H1 (cell line): Measurements from ENCODE around the gene FAF2. TPM values are rescaled to one million over a fixed set of nuclear protein-coding genes. Genes with fewer than 3 reads are reported as not detected.

Experiments
- CTCF ChIA-PET: fragments of 300-600 bp; sonication (Branson Sonifier 250); formaldehyde crosslinking; loops from one replicate; lab custom pipeline; 2021; ENCODE audit not compliant: partially characterized antibody; lab: Charles Lee
- POLR2A ChIA-PET: fragments of 300-600 bp; sonication (Branson Sonifier 250); formaldehyde crosslinking; loops from one replicate; lab custom pipeline; 2021; ENCODE audit warnings: inconsistent platforms; ENCODE audit not compliant: partially characterized antibody; lab: Charles Lee
- DNase-seq, 2 experiments: peaks; one replicate each; pipeline versions ENCODE4 v3.0.0 to v3.0.0-alpha.2; 2010 to 2022; ENCODE audit warnings: low spot score in 2 of 2, low read depth in 1 of 2, mixed read lengths in 1 of 2
- FAIRE-seq: peaks from 2 replicates; lab custom pipeline; 2011; peaks lifted over from hg19 to GRCh38; lab: Jason Lieb, UNC
- H2AFZ ChIP-seq: 2 replicates; pipeline ENCODE4 v1.8.1; 2012; ENCODE audit warnings: low read length, inconsistent platforms
- H2AK5ac ChIP-seq: 2 replicates; pipeline ENCODE4 v1.6.1; 2013; ENCODE audit warnings: low read depth, low read length
- H2BK120ac ChIP-seq: replicated peaks from 2 replicates; pipeline ENCODE3; 2013; ENCODE audit warnings: low read depth, low read length, inconsistent platforms
- H2BK12ac ChIP-seq: 2 replicates; pipeline ENCODE4 v1.6.1; 2013; ENCODE audit warnings: low read depth, low read length
- H2BK15ac ChIP-seq: 2 replicates; pipeline ENCODE4 v1.6.1; 2013; ENCODE audit warnings: low read length
- H2BK20ac ChIP-seq: 2 replicates; pipeline ENCODE4 v1.6.1; 2013; ENCODE audit warnings: low read length
- H2BK5ac ChIP-seq: 2 replicates; pipeline ENCODE4 v1.6.1; 2013; ENCODE audit warnings: low read depth, low read length
- H3K14ac ChIP-seq: 2 replicates; pipeline ENCODE4 v1.6.1; 2013; ENCODE audit warnings: inconsistent platforms; ENCODE audit not compliant: insufficient read length
- H3K18ac ChIP-seq: 2 replicates; pipeline ENCODE4 v1.6.1; 2013; ENCODE audit warnings: low read length; ENCODE audit errors: extremely low read depth
- H3K23ac ChIP-seq: 2 replicates; pipeline ENCODE4 v1.6.1; 2013; ENCODE audit warnings: inconsistent platforms; ENCODE audit not compliant: insufficient read length
- H3K23me2 ChIP-seq: 2 replicates; pipeline ENCODE4 v1.6.1; 2013; ENCODE audit warnings: low read depth, low read length
- H3K27ac ChIP-seq: 2 replicates; pipeline ENCODE4 v1.6.1; 2011; ENCODE audit warnings: low read depth, low read length, inconsistent platforms
- H3K27me3 ChIP-seq, 4 experiments: replicated peaks in 1 of 4; 1 replicate in 1 of 4; 2 replicates in 3 of 4; pipeline versions ENCODE4 v1.6.1 to v1.8.1; 2011 to 2013; ENCODE audit warnings: low read length in 3 of 4, mild to moderate bottlenecking in 3 of 4, inconsistent platforms in 2 of 4, mixed read lengths in 2 of 4, moderate library complexity in 1 of 4; ENCODE audit not compliant: control insufficient read depth in 3 of 4, insufficient read depth in 3 of 4; ENCODE audit errors: extremely low read depth in 1 of 4
- H3K36me3 ChIP-seq, 4 experiments: 2 replicates each; pipeline versions ENCODE4 v1.6.1 to v1.8.1; 2011 to 2013; ENCODE audit warnings: mild to moderate bottlenecking in 4 of 4, low read length in 3 of 4, moderate library complexity in 2 of 4, control low read depth in 1 of 4, inconsistent platforms in 1 of 4; ENCODE audit not compliant: insufficient read depth in 4 of 4, control insufficient read depth in 2 of 4
- H3K4ac ChIP-seq: replicated peaks from 2 replicates; pipeline ENCODE3; 2013; ENCODE audit warnings: low read length, low read depth, mixed read lengths, inconsistent platforms; ENCODE audit not compliant: insufficient read length
- H3K4me1 ChIP-seq, 4 experiments: replicated peaks in 1 of 4; 1 replicate in 1 of 4; 2 replicates in 3 of 4; pipeline versions ENCODE4 v1.6.1 to v1.8.1; 2011 to 2013; ENCODE audit warnings: low read length in 3 of 4, inconsistent platforms in 2 of 4, mixed read lengths in 1 of 4; ENCODE audit not compliant: insufficient read depth in 4 of 4, control insufficient read depth in 3 of 4
- H3K4me2 ChIP-seq, 2 experiments: 2 replicates each; pipeline versions ENCODE4 v1.6.1 to v1.8.1; 2011 to 2013; ENCODE audit warnings: low read depth in 2 of 2, low read length in 2 of 2, control low read depth in 1 of 2, inconsistent platforms in 1 of 2, mild to moderate bottlenecking in 1 of 2; ENCODE audit not compliant: insufficient read depth in 1 of 2
- H3K4me3 ChIP-seq, 4 experiments: fragments of 200-600, 300-600 bp in 1 of 4; sonication (generic), shearing (Covaris generic), sonication (Bioruptor Twin) in 1 of 4; 2 replicates each; pipeline versions ENCODE4 v1.5.1 to v1.8.1; 2011 to 2016; ENCODE audit warnings: low read length in 4 of 4, low read depth in 3 of 4, control low read depth in 2 of 4, inconsistent platforms in 2 of 4, mild to moderate bottlenecking in 2 of 4, mixed read lengths in 1 of 4, moderate library complexity in 1 of 4; ENCODE audit not compliant: insufficient read depth in 2 of 4; ENCODE audit errors: extremely low read depth in 1 of 4
- H3K56ac ChIP-seq: replicated peaks from 2 replicates; pipeline ENCODE3; 2013; ENCODE audit warnings: low read depth, mild to moderate bottlenecking, mixed read lengths, low read length, inconsistent platforms; ENCODE audit not compliant: insufficient read length
- H3K79me1 ChIP-seq: 2 replicates; pipeline ENCODE4 v1.6.1; 2013; ENCODE audit warnings: low read depth, low read length, control low read depth
- H3K79me2 ChIP-seq, 2 experiments: 2 replicates each; pipeline versions ENCODE4 v1.6.1 to v1.8.1; 2012 to 2013; ENCODE audit warnings: low read length in 2 of 2, mild to moderate bottlenecking in 2 of 2, inconsistent platforms in 1 of 2; ENCODE audit not compliant: insufficient read depth in 2 of 2, control insufficient read depth in 1 of 2
- H3K9ac ChIP-seq, 4 experiments: replicated peaks in 1 of 4; 1 replicate in 1 of 4; 2 replicates in 3 of 4; pipeline versions ENCODE4 v1.6.1 to v1.8.1; 2011 to 2013; ENCODE audit warnings: low read depth in 3 of 4, low read length in 3 of 4, control low read depth in 2 of 4, mild to moderate bottlenecking in 2 of 4, moderate library complexity in 2 of 4, inconsistent platforms in 1 of 4; ENCODE audit errors: extremely low read depth in 1 of 4
- H3K9me3 ChIP-seq, 2 experiments: 2 replicates each; pipeline versions ENCODE4 v1.6.1 to v1.8.1; 2012 to 2013; ENCODE audit warnings: mild to moderate bottlenecking in 2 of 2, moderate library complexity in 2 of 2, control low read depth in 1 of 2, inconsistent platforms in 1 of 2, low read depth in 1 of 2, low read length in 1 of 2, mixed read lengths in 1 of 2; ENCODE audit not compliant: insufficient read depth in 2 of 2
- H4K20me1 ChIP-seq, 2 experiments: replicated peaks in 1 of 2; 2 replicates each; pipeline versions ENCODE3 to v1.8.1; 2011 to 2013; ENCODE audit warnings: inconsistent platforms in 2 of 2, low read length in 2 of 2, mild to moderate bottlenecking in 1 of 2; ENCODE audit not compliant: insufficient read depth in 2 of 2, control insufficient read depth in 1 of 2
- H4K5ac ChIP-seq: 2 replicates; pipeline ENCODE4 v1.6.1; 2013; ENCODE audit warnings: low read length, low read depth, mixed read lengths, inconsistent platforms; ENCODE audit not compliant: insufficient read length
- H4K8ac ChIP-seq: 2 replicates; pipeline ENCODE4 v1.8.0; 2013; ENCODE audit warnings: mild to moderate bottlenecking, moderate library complexity, low read length, inconsistent platforms; ENCODE audit not compliant: insufficient read depth; ENCODE audit errors: extremely low read depth
- H4K91ac ChIP-seq: replicated peaks from 2 replicates; pipeline ENCODE3; 2013; ENCODE audit warnings: low read length, mixed read lengths, inconsistent platforms; ENCODE audit not compliant: insufficient read length
- ATF2 ChIP-seq: IDR thresholded peaks from 2 replicates; pipeline ENCODE4 v1.6.1; 2012; ENCODE audit warnings: low read length, inconsistent platforms
- CBX5 ChIP-seq: fragments of 300-800, 300-1000 bp; sonication (generic); IDR thresholded peaks from 2 replicates; pipeline ENCODE4 v1.7.1; 2016; ENCODE audit warnings: antibody characterized with exemption, low read length, low read depth
- CHD1 ChIP-seq: IDR thresholded peaks from 2 replicates; pipeline ENCODE4 v1.6.1; 2012; ENCODE audit warnings: low read depth, low read length, improper control_type of control experiment
- CREB1 ChIP-seq: IDR thresholded peaks from 2 replicates; pipeline ENCODE4 v1.6.1; 2012; ENCODE audit warnings: inconsistent platforms
- CTBP2 ChIP-seq: IDR thresholded peaks from 2 replicates; pipeline ENCODE4 v1.7.0; 2011; ENCODE audit warnings: borderline replicate concordance, mild to moderate bottlenecking, moderate library complexity, mixed read lengths, low read length; ENCODE audit not compliant: insufficient read depth, insufficient read length
- KDM4A ChIP-seq: IDR thresholded peaks from one replicate; pipeline ENCODE4 v1.7.1; 2012; ENCODE audit warnings: low read depth, mild to moderate bottlenecking, moderate library complexity, low read length, inconsistent platforms; ENCODE audit not compliant: severe bottlenecking
- KDM5A ChIP-seq: fragments of 200-600 bp; IDR thresholded peaks from 2 replicates; pipeline ENCODE4 v1.7.1; 2012; ENCODE audit warnings: mild to moderate bottlenecking, low read length, inconsistent platforms, mixed read lengths
- MAFK ChIP-seq: IDR thresholded peaks from 2 replicates; pipeline ENCODE4 v1.6.1; 2012; ENCODE audit warnings: low read depth, mild to moderate bottlenecking, improper control_type of control experiment, low read length
- NRF1 ChIP-seq: IDR thresholded peaks from 2 replicates; pipeline ENCODE4 v1.6.1; 2011; ENCODE audit warnings: mild to moderate bottlenecking, low read depth, low read length, improper control_type of control experiment
- SAP30 ChIP-seq: fragments of 300-600 bp; sonication (generic); IDR thresholded peaks from 2 replicates; pipeline ENCODE4 v1.7.1; 2012; ENCODE audit warnings: low read length, moderate library complexity, mild to moderate bottlenecking, inconsistent platforms; ENCODE audit not compliant: insufficient read depth, insufficient replicate concordance
- TAF1 ChIP-seq: IDR thresholded peaks from 2 replicates; pipeline ENCODE4 v1.6.1; 2011; ENCODE audit warnings: mild to moderate bottlenecking, low read depth, low read length
- TCF12 ChIP-seq: IDR thresholded peaks from 2 replicates; pipeline ENCODE4 v1.6.1; 2011; ENCODE audit warnings: low read depth, mild to moderate bottlenecking, low read length
- WGBS, 2 experiments: shearing (Covaris generic) in 1 of 2; methylation state at CpG; one replicate each; pipeline versions ENCODE4 v1.1.6 to v1.1.7; 2013 to 2015; ENCODE audit warnings: low lambda C conversion rate in 2 of 2, mixed read lengths in 2 of 2, inconsistent platforms in 1 of 2, low coverage in 1 of 2, missing lambda C conversion rate in 1 of 2; ENCODE audit not compliant: insufficient replicate concordance in 2 of 2, insufficient coverage in 1 of 2, insufficient read length in 1 of 2; ENCODE audit errors: extremely low coverage in 1 of 2, missing lambda C conversion rate in 1 of 2; 5-methylcytosine and 5-hydroxymethylcytosine counted together
- polyA plus RNA-seq, 7 experiments: library from polyadenylated mRNA; depleted of rRNA in 3 of 7; stranded (reverse) in 5 of 7; unstranded in 2 of 7; fragments of >200 nt in 5 of 7; fragments of 200-250 nt in 2 of 7; gene quantifications; 1 replicate in 5 of 7; 2 replicates in 1 of 7; 4 replicates in 1 of 7; pipeline versions ENCODE4 v1.2.1 to v1.2.3, GENCODE V29; 2011 to 2013; ENCODE audit warnings: missing spikeins in 2 of 7, mixed read lengths in 2 of 7
- total RNA-seq: library from RNA; stranded (reverse); fragmentation: NEBNext Ultra II Directional; extraction: Animal tissue kit (Norgen Biotek cat#: 25700); gene quantifications from 2 replicates; pipeline ENCODE4 v1.2.1, GENCODE V29; 2021

The FAF2 gene
- total and polyA plus RNA-seq, 2 of the 8 experiments (the other 6 are each of a cell fraction or from before 2014, with no cell fraction given): 20.8 to 35.8 TPM

GRCh38 chr5:176526462-176526861 lies 78.3 kb downstream of the FAF2 start:
- Histone ChIP-seq H3K4me1 (no peaks in the 10 kb centered on the region; a peak in 1 of 7 replicates), H3K27ac (no peak overlapping the region), H3K79me1 (peaks cover 3% of the 10 kb centered on the region), H3K4me3 (no peak overlapping the region), H3K23ac (no peak overlapping the region), H4K91ac (no peak overlapping the region), H3K9ac (no peak overlapping the region), H3K56ac (no peak overlapping the region), H2BK15ac (no peak overlapping the region), H2BK120ac (no peak overlapping the region), H4K20me1 (peaks cover 12 to 22% of the 10 kb centered on the region in 2 experiments), H3K36me3 (peaks cover 23 to 41% (median 34%) of the 10 kb centered on the region in 4 experiments; a peak in 7 of 8 replicates), H2BK20ac (no peak overlapping the region), H2AK5ac (no peak overlapping the region), H3K18ac (no peak overlapping the region), H2BK5ac (no peak overlapping the region), H4K5ac (no peak overlapping the region), H3K79me2 (peaks cover 0 to 4% of the 10 kb centered on the region in 2 experiments; a peak in 1 of 4 replicates), H3K4me2 (no peak overlapping the region), H2BK12ac (no peak overlapping the region), H3K27me3 (no peaks in the 10 kb centered on the region), H3K9me3 (no peaks in the 10 kb centered on the region), H3K14ac (no peak overlapping the region), H3K4ac (no peak overlapping the region), H3K23me2 (no peaks in the 10 kb centered on the region), H2AFZ (no peak overlapping the region), H4K8ac (no peak overlapping the region)
- 97% methylated on average over 9 of the region's 9 CpGs; no CpG with 5 or more reads in 1 of the 2 experiments for WGBS, 2 experiments
- CTCF ChIA-PET: no interaction called here
- FAIRE-seq (no peak), DNase-seq (no peak)
- POLR2A ChIA-PET: interaction anchor here (0.6 to 26.0 kb wide), 4 partner anchors 7 to 101 kb away, joined by 4 to 458 read pairs (median 231); partner anchors contain the start of gene RNF44
- TF ChIP-seq ATF2: no peak
- no peak for TF ChIP-seq MAFK
- no peak for TF ChIP-seq SAP30
- TF ChIP-seq KDM4A: no peak
- no peak for TF ChIP-seq TAF1
- no peak for TF ChIP-seq CBX5
- no peak for TF ChIP-seq CTBP2
- TF ChIP-seq KDM5A: no peak
- TF ChIP-seq CHD1: no peak
- TF ChIP-seq CREB1: no peak
- no peak for TF ChIP-seq NRF1
- no peak for TF ChIP-seq TCF12
